Suppressor macrophage (primary cell): Measurements from ENCODE around the gene CEBPE.

Source experiments
- DNase-seq, 4 experiments: peaks; one replicate each; pipeline ENCODE4 v3.0.0-alpha.2; 2020 to 2022
- total RNA-seq, 17 experiments: gene quantifications; one replicate each; lab custom pipeline; 2026; ENCODE audit warnings: mixed read lengths in 6 of 17, inconsistent platforms in 3 of 17; lab: John Stamatoyannopoulos, UW

The CEBPE gene
- total RNA-seq = 0 to 3.2 (median 0.67) reads per million in 17 experiments

- DNase-seq = peak; percentile 54 to 78 (median 74)
Observed at GRCh38 chr14:23118506-23119362, at the start of gene CEBPE. Gene CEBPE (minus strand): TSS chr14:23119255. CDS start chr14:23119091, 164 bp downstream.

GRCh38 chr14:23168246-23168645 is 49.2 kb upstream of the CEBPE start:
- no peak for DNase-seq

DNA sequence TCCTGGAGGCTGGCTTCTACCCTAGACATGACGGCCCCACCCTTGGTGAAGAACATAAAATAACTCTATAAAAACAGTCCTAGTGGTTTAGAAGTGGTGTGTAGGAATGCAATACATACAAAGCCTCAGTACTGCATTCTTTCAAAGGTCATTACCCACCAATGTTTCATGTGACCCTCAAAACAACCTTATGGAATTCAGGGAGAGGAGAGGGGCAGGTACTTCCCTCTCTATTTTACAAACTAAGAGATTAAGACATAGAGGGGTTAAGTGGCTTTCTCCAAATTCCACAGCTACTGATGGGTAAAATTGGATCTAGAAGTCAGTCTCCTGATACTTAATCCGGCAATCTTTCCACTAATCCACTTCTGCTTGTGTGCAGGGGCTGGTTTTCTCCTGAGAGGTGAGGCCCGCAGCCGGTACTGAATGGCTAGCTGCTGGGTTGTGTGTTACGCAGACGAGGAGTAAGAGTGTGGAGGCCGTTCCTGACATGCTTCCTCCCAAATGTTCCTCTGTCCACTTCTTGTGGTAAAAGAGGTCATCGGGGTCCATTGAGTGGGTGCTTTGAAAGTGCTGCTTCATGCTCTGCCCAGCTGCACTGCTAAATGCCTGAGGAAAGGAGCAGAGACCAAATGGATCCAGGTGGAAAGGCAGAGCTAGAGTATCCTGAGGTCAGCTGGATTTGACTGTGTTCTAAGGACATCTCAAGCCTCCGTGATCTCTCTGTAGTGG is 48.2 kb upstream of the CEBPE start:
- DNase-seq = peak in 3 of 4 experiments; percentile 58 to 66 (median 60)

DNA sequence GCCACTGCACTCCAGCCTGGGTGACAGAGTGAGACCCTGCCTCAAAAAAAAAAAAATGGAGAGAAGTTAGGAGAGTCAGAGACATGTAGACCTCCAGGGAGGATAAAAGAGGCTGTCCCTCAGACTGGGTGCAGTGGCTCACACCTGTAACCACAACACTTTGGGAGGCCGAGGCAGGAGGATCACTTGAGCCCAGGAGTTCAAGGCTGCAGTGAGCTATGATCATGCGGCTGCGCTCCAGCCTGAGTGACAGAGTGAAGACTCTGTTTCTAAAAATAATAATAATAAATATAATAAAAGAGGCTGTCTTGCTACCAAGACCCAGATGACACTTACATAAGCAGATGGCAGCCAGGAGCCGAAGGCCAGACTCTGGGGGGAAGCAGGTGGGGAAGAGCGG is 45.9 kb upstream of the CEBPE start:
- no peak for DNase-seq

- no peak for DNase-seq
Observed at GRCh38 chr14:23164250-23164649, 45.2 kb upstream of the CEBPE start.

GRCh38 chr14:23163830-23164229 is 44.8 kb upstream of the CEBPE start:
- no peak for DNase-seq

GRCh38 chr14:23162800-23163199 is 43.7 kb upstream of the CEBPE start:
- DNase-seq = peak; percentile 50 to 78 (median 70)

DNA sequence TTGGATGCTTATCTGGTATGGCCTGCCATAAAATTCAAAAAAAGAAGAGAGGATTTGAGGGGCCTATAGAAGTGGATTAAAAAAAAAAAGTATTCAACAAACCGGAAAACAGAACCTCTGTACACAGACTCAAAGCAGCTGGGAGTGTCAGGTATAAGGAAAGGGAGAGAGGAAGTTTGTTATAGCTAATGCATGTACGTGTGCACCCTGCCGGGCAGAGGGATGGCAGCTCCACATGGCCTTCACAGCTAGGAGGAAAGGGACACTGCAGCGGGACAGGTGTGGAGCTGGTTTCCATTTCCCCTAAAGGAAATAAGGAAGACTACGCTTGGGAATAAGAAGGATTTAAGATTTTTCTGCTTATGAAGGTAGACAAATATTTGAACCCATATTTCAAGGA is 43.0 kb upstream of the CEBPE start:
- peak in 1 of 4 experiments; percentile 15 for DNase-seq

DNA sequence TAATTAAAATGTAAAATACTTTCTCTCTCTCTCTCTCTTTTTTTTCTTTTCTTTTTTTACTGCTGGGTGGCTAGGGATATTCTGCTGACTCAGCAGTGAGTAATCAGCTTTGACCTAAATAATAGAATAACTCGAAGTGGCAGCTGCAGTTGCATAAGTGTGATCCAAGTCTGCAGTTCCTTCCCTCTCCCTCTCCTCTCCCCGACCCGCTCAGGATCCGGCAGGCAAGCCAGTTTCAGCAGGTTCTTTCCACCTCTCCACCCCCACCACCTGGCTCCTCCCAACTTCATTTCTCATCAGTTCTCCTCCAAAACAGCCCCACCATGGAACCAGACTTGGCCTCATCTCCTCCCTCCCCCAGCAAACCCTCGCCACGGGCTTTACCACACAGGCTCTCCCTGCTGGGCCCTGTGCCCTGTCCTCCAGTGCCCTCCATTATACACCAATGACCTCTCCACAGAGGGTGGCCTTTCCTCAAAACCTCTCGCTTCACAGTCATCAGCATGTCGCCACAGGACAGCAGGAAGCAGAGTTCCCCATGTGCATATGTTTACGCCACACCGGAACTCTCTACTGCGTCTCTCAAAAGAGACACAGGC is 42.0 kb upstream of the CEBPE start:
- DNase-seq = peak; percentile 87 to 96 (median 92)

- peak in 3 of 4 experiments; percentile 61 to 70 (median 66) for DNase-seq
Observed at GRCh38 chr14:23159532-23159931, 40.5 kb upstream of the CEBPE start.

GRCh38 chr14:23158779-23159178 is 39.7 kb upstream of the CEBPE start:
- DNase-seq = no peak

GRCh38 chr14:23154964-23155587 is 36.0 kb upstream of the CEBPE start:
- DNase-seq = peak; percentile 85 to 91 (median 89)

- peak; percentile 73 to 83 (median 78) for DNase-seq
Observed at GRCh38 chr14:23153851-23154796, 35.1 kb upstream of the CEBPE start.

DNA sequence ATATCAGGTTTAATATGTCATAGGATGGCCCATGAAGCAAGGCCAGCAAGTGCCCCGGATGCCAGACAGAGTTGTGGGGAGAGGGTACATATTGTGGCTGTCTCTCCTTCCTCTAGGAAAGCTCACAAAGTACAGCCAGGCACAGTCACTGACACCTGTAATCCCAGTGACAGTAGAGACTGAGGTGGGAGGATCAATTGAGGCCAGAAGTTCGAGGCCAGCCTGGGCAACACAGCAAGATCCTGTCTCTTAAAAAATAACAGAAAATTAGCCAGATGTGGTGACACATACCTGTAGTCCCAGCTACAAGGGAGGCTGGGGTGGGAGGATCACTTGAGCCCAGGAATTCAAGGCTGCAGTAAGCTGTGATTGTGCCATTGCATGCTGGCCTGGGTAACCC is 32.3 kb upstream of the CEBPE start:
- no peak for DNase-seq

DNA sequence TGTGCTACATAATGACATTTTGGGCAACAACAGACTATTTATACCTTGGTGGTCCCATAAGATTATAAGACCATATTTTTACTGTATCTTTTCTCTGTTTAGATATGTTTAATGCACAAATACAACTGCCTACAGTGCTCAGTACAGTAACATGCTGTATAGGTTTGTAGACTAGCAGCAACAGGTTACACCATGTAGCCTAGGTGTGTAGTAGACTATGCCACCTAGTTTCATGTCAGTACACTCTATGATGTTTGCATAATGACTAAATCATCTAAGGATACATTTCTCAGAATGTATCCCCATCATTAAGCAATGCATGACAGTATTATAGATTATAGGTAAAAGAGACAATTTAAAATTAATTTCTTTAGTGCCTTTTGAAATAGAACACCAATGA is 30.7 kb upstream of the CEBPE start:
- DNase-seq = no peak

- no peak for DNase-seq
Observed at GRCh38 chr14:23148591-23149249, 29.7 kb upstream of the CEBPE start.

DNA sequence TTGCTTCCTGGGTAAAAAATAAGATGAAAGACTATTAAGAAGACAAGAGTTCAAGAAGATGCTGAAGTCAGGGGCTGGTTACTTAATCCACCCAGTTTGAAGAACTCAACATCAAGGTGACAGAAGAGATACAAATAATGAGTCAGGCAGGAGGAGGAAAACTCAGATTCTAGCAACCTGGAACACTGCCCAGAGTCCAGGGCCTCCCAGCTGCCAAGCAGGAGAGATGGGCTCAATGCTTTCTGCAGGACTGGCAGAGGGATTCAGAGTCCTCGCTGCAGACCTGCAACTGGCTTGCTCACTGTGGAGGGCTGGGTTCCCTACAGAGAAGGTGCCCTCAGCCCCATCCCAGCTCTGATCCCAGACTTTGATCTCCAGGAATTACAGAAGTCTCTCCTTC is 28.6 kb upstream of the CEBPE start:
- DNase-seq = no peak

DNA sequence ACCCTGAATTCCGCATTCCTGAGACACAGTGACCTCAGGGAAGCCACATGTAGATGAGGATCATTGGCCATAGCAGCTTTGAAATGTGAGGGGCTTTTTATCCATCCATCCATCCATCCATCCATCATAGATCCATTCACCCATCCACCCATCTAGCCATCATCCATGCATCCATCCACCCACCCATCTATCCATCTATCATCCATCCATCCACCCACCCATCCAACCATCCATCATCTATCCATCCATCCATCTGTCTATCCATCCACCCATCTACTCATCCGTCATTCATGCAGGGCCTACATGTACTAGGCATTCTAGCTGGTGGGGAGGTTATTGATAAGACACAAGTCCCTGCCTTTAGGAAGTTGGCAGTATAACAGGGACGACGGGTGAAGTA is 27.9 kb upstream of the CEBPE start:
- no peak for DNase-seq

DNA sequence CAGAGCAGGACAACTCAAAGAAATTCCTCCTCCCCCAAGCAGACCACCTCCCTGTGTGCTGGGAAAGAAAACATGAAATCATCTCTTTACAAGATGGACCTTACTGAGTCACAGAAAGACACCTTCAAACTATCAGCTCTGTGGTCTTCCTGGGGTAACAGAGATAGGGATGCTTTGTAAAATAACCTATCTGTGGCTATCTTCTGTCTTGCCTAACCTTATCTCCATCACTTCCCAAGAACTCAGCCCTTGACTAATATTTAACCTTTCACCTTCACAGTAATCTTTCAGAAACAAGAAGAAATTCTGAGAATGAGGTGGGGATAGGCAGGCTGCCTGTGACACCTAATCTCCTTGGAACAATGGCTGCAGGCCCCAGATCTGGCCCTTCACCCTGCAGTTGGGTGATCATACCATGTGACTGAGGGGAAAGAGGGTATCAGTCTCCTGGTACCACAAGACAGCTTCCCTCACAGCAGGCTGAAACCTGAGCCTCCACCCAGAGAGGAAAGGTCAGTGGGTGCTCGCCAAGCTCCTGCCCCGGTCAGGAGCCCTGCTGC is 27.4 kb upstream of the CEBPE start:
- no peak for DNase-seq

- DNase-seq = no peak
Observed at GRCh38 chr14:23145794-23146350, 26.8 kb upstream of the CEBPE start.
